AG04449 (cell line): ENCODE results near the gene ATG16L1.

Source experiments
- CTCF ChIA-PET: fragments of 350-600 bp; formaldehyde crosslinking; extraction: SDS; loops from one replicate; lab custom pipeline; 2021; ENCODE audit warnings: antibody characterized with exemption; lab: Yijun Ruan, JAX
- POLR2A ChIA-PET: fragments of 400-600, 350-600 bp; formaldehyde crosslinking; extraction: SDS; loops from one replicate; lab custom pipeline; 2020; ENCODE audit warnings: antibody characterized with exemption, inconsistent platforms; lab: Yijun Ruan, JAX
- DNase-seq: peaks from one replicate; pipeline ENCODE4 v3.0.0-alpha.2; 2010; ENCODE audit warnings: low read depth, low spot score
- H3K4me3 ChIP-seq: 2 replicates; pipeline ENCODE4 v1.5.1; 2011; ENCODE audit warnings: low read depth, mild to moderate bottlenecking, control low read depth, low read length
- TF ChIP-seq, protein P1 (sequence below): IDR thresholded peaks from one replicate; pipeline ENCODE4 v1.5.1; 2011; ENCODE audit warnings: mild to moderate bottlenecking, moderate library complexity, low read length, control low read depth, inconsistent platforms; ENCODE audit not compliant: insufficient read depth; ENCODE audit errors: missing control alignments

The ATG16L1 gene

DNA sequence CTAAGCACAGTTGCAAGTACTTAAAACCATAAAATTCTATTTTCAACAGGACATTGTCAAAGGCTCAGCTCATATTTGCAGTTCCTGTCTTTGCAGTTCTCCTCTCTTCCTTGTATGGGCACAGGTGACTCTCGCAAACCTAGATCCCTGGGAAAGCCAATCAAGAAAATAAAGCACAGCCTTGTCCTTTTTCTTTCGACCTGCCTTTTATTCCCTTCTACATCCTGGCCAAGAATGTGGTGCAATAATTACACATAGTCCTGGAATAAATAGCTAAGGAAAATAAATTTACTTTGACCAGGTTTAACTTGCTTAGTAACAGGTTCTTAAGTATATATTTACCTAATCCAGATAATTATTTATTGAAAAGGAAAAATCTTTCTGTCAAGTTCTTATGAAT, 20.2 kb downstream of the ATG16L1 start:
- H3K4me3 ChIP-seq, result no peak overlapping the region
- no peak for DNase-seq
- ChIA-PET POLR2A (no interaction called here), CTCF (interaction anchor here (1.2 kb wide), 1 partner anchor 20 kb away, joined by 3 read pairs; the partner anchor contains the start of gene ATG16L1)
- TF ChIP-seq, protein P1, sequence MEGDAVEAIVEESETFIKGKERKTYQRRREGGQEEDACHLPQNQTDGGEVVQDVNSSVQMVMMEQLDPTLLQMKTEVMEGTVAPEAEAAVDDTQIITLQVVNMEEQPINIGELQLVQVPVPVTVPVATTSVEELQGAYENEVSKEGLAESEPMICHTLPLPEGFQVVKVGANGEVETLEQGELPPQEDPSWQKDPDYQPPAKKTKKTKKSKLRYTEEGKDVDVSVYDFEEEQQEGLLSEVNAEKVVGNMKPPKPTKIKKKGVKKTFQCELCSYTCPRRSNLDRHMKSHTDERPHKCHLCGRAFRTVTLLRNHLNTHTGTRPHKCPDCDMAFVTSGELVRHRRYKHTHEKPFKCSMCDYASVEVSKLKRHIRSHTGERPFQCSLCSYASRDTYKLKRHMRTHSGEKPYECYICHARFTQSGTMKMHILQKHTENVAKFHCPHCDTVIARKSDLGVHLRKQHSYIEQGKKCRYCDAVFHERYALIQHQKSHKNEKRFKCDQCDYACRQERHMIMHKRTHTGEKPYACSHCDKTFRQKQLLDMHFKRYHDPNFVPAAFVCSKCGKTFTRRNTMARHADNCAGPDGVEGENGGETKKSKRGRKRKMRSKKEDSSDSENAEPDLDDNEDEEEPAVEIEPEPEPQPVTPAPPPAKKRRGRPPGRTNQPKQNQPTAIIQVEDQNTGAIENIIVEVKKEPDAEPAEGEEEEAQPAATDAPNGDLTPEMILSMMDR, result no peak

DNA sequence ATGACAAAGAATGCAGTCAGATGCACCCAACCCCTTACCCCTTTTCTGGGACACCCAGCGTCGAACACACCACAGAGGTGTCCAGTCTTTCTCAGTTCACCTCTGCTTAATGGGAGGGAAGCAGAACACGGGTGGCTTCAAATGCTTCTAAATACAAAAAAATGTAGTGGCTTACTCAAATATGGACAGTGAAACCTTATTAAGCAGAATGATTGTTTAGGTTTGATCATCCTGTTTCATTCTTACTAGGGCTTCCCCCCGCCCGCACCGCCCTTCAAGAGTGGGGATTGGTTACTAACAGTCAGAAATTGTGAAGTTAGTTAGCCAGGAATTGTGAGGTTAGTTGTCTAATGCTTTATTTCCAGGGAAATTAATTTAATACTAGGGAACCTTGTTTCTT, 21.6 kb downstream of the ATG16L1 start:
- POLR2A ChIA-PET, result no interaction called here
- TF ChIP-seq, protein P1, result no peak
- CTCF ChIA-PET, result interaction anchor here (1.5 kb wide), 1 partner anchor 170 kb away, joined by 5 read pairs; no protein-coding TSS in a partner anchor
- no peak for DNase-seq
- no peak overlapping the region for H3K4me3 ChIP-seq

DNA sequence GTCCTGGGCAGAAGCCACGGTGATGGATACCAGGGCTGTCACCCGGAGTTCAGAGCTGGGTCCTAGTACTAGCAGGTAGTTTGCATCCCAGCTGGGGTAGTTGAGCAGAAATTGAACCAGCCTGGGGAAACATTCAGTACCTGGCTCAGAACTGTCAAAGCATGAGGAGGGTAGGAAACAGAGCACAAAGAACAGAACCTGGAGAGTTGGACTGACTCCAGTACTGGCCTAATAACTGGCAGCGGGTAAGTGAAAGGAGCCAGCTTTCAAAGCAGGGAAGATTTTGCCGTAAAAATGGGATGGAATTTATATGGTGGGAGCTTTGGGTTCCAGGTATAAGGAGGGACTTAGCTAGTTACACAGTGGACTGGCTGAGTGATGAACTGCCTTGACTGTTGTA, 23.8 kb downstream of the ATG16L1 start:
- ChIA-PET POLR2A (no interaction called here), CTCF (interaction anchor here (1.2 kb wide), 1 partner anchor 168 kb away, joined by 4 read pairs; no protein-coding TSS in a partner anchor)
- TF ChIP-seq, protein P1, result no peak
- no peak for DNase-seq
- no peak overlapping the region for H3K4me3 ChIP-seq

DNA sequence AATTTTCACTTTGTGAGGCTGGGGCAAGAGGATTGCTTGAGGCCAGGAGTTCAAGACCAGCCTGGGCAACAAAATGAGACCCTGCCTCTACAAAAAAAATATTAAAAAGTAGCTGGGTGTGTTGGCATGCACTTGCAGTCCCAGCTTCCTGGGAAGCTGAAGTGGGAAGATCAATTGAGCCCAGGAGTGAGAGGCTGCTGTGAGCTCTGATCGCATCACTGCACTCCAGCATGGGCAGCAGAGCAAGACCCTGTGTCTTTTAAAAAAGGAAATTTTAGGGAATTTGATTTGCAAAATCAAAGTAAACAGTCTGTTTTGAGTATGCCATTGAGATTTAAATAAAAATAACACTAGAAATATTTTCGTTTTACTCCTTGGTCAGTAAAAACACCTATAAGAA, 27.4 kb downstream of the ATG16L1 start:
- no peak overlapping the region for H3K4me3 ChIP-seq
- no peak for DNase-seq
- TF ChIP-seq, protein P1, result no peak
- ChIA-PET CTCF (interaction anchor here (1.3 to 1.7 kb wide), 2 partner anchors 9 to 76 kb away, joined by 3 to 5 read pairs; partner anchors contain the start of gene DGKD), POLR2A (no interaction called here)

DNA sequence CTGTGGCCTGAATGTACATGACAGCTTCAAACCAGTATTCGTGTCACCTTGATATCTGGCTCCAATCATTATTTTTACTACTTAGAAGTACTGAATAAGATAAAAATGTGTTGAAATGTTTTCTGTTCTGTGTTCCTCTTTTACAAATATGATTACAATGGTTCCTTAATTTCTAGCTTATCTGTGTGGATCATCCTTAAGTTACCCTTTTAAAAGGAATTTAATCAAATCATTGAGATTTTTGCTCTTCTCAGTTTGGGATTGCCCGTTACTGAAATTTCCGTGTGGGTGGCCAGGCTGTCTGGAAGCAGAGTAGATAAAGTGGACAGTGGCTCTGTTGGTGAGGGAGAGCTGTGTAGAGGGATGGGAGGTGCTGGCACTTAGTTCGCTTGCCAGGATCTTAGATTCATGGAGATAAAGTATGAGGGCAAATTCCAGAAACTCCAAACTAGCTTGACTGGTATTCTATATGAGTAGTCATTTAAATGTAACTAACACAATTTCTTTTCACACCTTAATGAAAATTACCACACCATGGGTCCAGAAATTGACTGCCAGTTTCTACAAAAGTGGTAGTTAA, 28.7 kb downstream of the ATG16L1 start:
- DNase-seq, result no peak
- ChIA-PET CTCF (interaction anchor here (1.0 to 2.1 kb wide), 3 partner anchors 9 to 427 kb away, joined by 3 to 8 read pairs (median 7); no protein-coding TSS in a partner anchor), POLR2A (no interaction called here)
- TF ChIP-seq, protein P1, result no peak
- H3K4me3 ChIP-seq, result no peak overlapping the region

DNA sequence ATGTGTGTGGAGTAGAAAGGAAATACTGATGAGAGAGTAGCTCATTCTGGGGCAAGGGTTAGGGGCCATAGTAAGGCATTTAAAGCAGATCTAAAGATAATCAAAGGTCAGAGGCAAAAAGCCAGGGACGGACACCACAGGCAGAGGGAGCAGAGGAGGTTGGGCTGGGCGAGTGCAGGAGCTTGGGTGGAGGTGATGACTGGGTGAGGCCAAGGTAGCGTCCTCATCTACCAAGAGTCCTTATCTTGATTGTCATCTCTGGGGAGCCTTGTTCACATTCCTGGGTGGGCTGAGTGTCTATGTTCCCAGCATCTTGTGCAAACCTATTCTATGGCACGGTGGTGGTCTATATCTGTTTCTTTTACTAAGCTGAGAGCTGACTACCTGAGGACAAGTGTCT, 30.1 kb downstream of the ATG16L1 start:
- no peak for DNase-seq
- TF ChIP-seq, protein P1, result no peak
- CTCF ChIA-PET, result interaction anchor here (0.9 to 2.1 kb wide), 3 partner anchors 7 to 162 kb away, joined by 3 to 8 read pairs (median 7); no protein-coding TSS in a partner anchor
- POLR2A ChIA-PET, result no interaction called here
- H3K4me3 ChIP-seq, result no peak overlapping the region
